OCI-LY1 (cell line): ENCODE data around the gene TSPAN12.

Source experiments
- CTCF ChIP-seq: fragments of 200-600 bp; sonication (generic), shearing (Covaris generic); IDR thresholded peaks from 2 replicates; pipeline ENCODE4 v1.5.1; 2017; ENCODE audit warnings: mild to moderate bottlenecking, antibody characterized with exemption, low read length, moderate library complexity, mixed read lengths
- EZH2 ChIP-seq: fragments of 200-600 bp; sonication (generic), shearing (Covaris generic); IDR thresholded peaks from 2 replicates; pipeline ENCODE4 v1.8.0; 2017; ENCODE audit warnings: borderline replicate concordance, mixed run types, mild to moderate bottlenecking, antibody characterized with exemption, low read length, moderate library complexity, mixed read lengths

- TF ChIP-seq CTCF: no peak
- TF ChIP-seq EZH2: no peak
Observed at GRCh38 chr7:120809260-120809659, 48.7 kb downstream of the TSPAN12 start.
